GM12878 (cell line): Measurements from ENCODE around the gene SDCCAG8. TPM values are rescaled to one million over a fixed set of nuclear protein-coding genes. Genes with fewer than 3 reads are reported as not detected.

Experiments
- ATAC-seq: fragments of 200-7000 bp; cut with Tn5 transposase; 3 replicates; pipeline ENCODE4 v1.9.1; 2020; ENCODE audit warnings: mild to moderate bottlenecking, moderate library complexity
- BruUV-seq: library from RNA; stranded (reverse); fragments of 400-500 nt; replicated peaks from 2 replicates; lab custom pipeline; 2021; lab: Mats Ljungman, UMichigan
- CTCF ChIA-PET: fragments of 300-600 bp; sonication (Branson Sonifier 250); formaldehyde crosslinking; extraction: SDS; loops from one replicate; lab custom pipeline; 2021; ENCODE audit warnings: inconsistent platforms; lab: Yijun Ruan, JAX
- POLR2A ChIA-PET: fragments of 350-600 bp; formaldehyde crosslinking; extraction: SDS; loops from one replicate; lab custom pipeline; 2021; ENCODE audit warnings: inconsistent platforms; lab: Charles Lee
- RAD21 ChIA-PET: fragments of 300-600 bp; sonication (Branson Sonifier 250); formaldehyde crosslinking; loops from one replicate; lab custom pipeline; 2023; ENCODE audit warnings: antibody characterized with exemption; ENCODE audit not compliant: unreplicated experiment; lab: Charles Lee
- SMC1A ChIA-PET: fragments of 300-600 bp; sonication (Branson Sonifier 250); formaldehyde crosslinking; loops from one replicate; lab custom pipeline; 2023; ENCODE audit not compliant: unreplicated experiment, uncharacterized antibody; lab: Charles Lee
- DNase-seq: peaks from one replicate; pipeline ENCODE4 v3.0.0-alpha.2; 2011; ENCODE audit warnings: low read depth, low spot score
- FAIRE-seq: peaks from 3 replicates; lab custom pipeline; 2011; peaks lifted over from hg19 to GRCh38; lab: Jason Lieb, UNC
- H2AFZ ChIP-seq: 2 replicates; pipeline ENCODE4 v1.6.0; 2011; ENCODE audit warnings: low read depth, low read length, control low read depth; ENCODE audit not compliant: control insufficient read depth
- H3K27ac ChIP-seq: 2 replicates; pipeline ENCODE4 v1.5.1; 2011; ENCODE audit warnings: control low read depth; ENCODE audit not compliant: control insufficient read depth, insufficient read depth
- H3K27me3 ChIP-seq, 2 experiments: replicated peaks in 1 of 2; 2 replicates each; pipeline versions ENCODE4 v1.6.0 to v1.6.1; 2011; ENCODE audit warnings: low read length in 1 of 2; ENCODE audit not compliant: control insufficient read depth in 2 of 2, insufficient read depth in 2 of 2
- H3K36me3 ChIP-seq, 2 experiments: 2 replicates each; pipeline ENCODE4 v1.5.1; 2011; ENCODE audit warnings: low read length in 1 of 2; ENCODE audit not compliant: control insufficient read depth in 2 of 2, insufficient read depth in 2 of 2
- H3K4me1 ChIP-seq: 2 replicates; pipeline ENCODE4 v1.6.1; 2011; ENCODE audit warnings: mild to moderate bottlenecking, low read length, moderate library complexity, mixed read lengths; ENCODE audit not compliant: control insufficient read depth, insufficient read depth
- H3K4me2 ChIP-seq: 2 replicates; pipeline ENCODE4 v1.6.0; 2011; ENCODE audit warnings: control low read depth; ENCODE audit not compliant: control insufficient read depth, insufficient read depth
- H3K4me3 ChIP-seq: fragments of 200-600 bp; sonication (generic); 2 replicates; pipeline ENCODE4 v1.5.1; 2016
- H3K79me2 ChIP-seq: 2 replicates; pipeline ENCODE4 v1.6.0; 2011; ENCODE audit warnings: low read length; ENCODE audit not compliant: control insufficient read depth, insufficient read depth
- H3K9ac ChIP-seq: 2 replicates; pipeline ENCODE4 v1.8.0; 2011; ENCODE audit warnings: low read length, control low read depth, mixed read lengths; ENCODE audit not compliant: control insufficient read depth, insufficient read depth
- H3K9me3 ChIP-seq: replicated peaks from 3 replicates; pipeline ENCODE4 v1.5.1; 2011; ENCODE audit warnings: mild to moderate bottlenecking, low read length; ENCODE audit not compliant: control insufficient read depth, insufficient read depth
- H4K20me1 ChIP-seq: 2 replicates; pipeline ENCODE4 v1.6.0; 2011; ENCODE audit not compliant: control insufficient read depth, insufficient read depth
- BRCA1 ChIP-seq: IDR thresholded peaks from 2 replicates; pipeline ENCODE4 v1.6.1; 2011; ENCODE audit warnings: low read depth, low read length, improper control_type of control experiment
- NRF1 ChIP-seq: conservative IDR thresholded peaks from 2 replicates; pipeline ENCODE4 v1.6.1; 2011; ENCODE audit warnings: mild to moderate bottlenecking, low read depth, low read length, improper control_type of control experiment
- RAD51 ChIP-seq: fragments of 450-650 bp; IDR thresholded peaks from 2 replicates; pipeline ENCODE4 v1.6.1; 2016; ENCODE audit warnings: moderate library complexity, mild to moderate bottlenecking, inconsistent platforms
- SRF ChIP-seq, 2 experiments: IDR thresholded peaks; 2 replicates each; pipeline ENCODE4 v1.6.1; 2011; ENCODE audit warnings: low read depth in 2 of 2, low read length in 2 of 2, mild to moderate bottlenecking in 1 of 2, moderate library complexity in 1 of 2
- SUZ12 ChIP-seq: fragments of 200-600 bp; sonication (generic); IDR thresholded peaks from one replicate; pipeline ENCODE4 v1.6.1; 2018; ENCODE audit warnings: antibody characterized with exemption, mild to moderate bottlenecking; ENCODE audit not compliant: unreplicated experiment
- TCF7 ChIP-seq: IDR thresholded peaks from 2 replicates; pipeline ENCODE4 v1.6.1; 2014; ENCODE audit warnings: antibody characterized with exemption, borderline replicate concordance
- YY1 ChIP-seq: IDR thresholded peaks from 2 replicates; pipeline ENCODE4 v1.6.1; 2011; ENCODE audit warnings: low read depth, mild to moderate bottlenecking, low read length
- ZNF24 ChIP-seq: fragments of 450-650 bp; IDR thresholded peaks from 2 replicates; pipeline ENCODE4 v1.6.1; 2017; ENCODE audit warnings: antibody characterized with exemption, mild to moderate bottlenecking
- WGBS: methylation state at CpG from one replicate; pipeline ENCODE4 v1.1.6; 2016; ENCODE audit warnings: low lambda C conversion rate; ENCODE audit not compliant: insufficient replicate concordance, insufficient coverage; ENCODE audit errors: missing lambda C conversion rate; 5-methylcytosine and 5-hydroxymethylcytosine counted together
- in situ Hi-C: fragments of 300-500 bp; cut with MboI; formaldehyde crosslinking; loops from 9 replicates; pipeline ENCODE4 v1.14.3; 2018; ENCODE audit warnings: mixed read lengths
- intact Hi-C: fragments of 100-400 bp; cut with micrococcal nuclease; formaldehyde crosslinking; loops from one replicate; pipeline ENCODE4 v1.14.2; 2022; ENCODE audit not compliant: unreplicated experiment
- polyA plus RNA-seq, 11 experiments: library from polyadenylated mRNA; depleted of rRNA in 4 of 11; unstranded in 6 of 11; stranded (reverse) in 5 of 11; fragments of >200 nt; fragmentation: Nextera tagmentation in 4 of 11; fragmentation: Illumina TruSeq in 1 of 11; extraction: Ambion mirVana in 4 of 11; extraction: Trizol in 1 of 11; gene quantifications; 1 replicate in 1 of 11; 2 replicates in 10 of 11; pipeline versions ENCODE4 v1.2.1 to v1.2.3, GENCODE V29; 2011 to 2016; ENCODE audit warnings: inconsistent platforms in 2 of 11, missing spikeins in 2 of 11, low read depth in 1 of 11
- total RNA-seq, 4 experiments: library from RNA; depleted of rRNA in 3 of 4; stranded (reverse); fragments of >200 nt in 3 of 4; fragmentation: Illumina TruSeq in 1 of 4; extraction: Trizol in 1 of 4; gene quantifications; 2 replicates each; pipeline versions ENCODE4 v1.2.1 to v1.2.3, GENCODE V29; 2013 to 2021
- TF ChIP-seq, protein P1 (sequence below): IDR thresholded peaks from 2 replicates; pipeline ENCODE4 v1.6.1; 2011; ENCODE audit warnings: low read depth, low read length, improper control_type of control experiment, borderline replicate concordance

Gene SDCCAG8
- total and polyA plus RNA-seq, 10 of the 15 experiments (the other 5 are each of a cell fraction or from before 2014, with no cell fraction given): 15.0 to 25.6 (median 20.6) TPM

DNA sequence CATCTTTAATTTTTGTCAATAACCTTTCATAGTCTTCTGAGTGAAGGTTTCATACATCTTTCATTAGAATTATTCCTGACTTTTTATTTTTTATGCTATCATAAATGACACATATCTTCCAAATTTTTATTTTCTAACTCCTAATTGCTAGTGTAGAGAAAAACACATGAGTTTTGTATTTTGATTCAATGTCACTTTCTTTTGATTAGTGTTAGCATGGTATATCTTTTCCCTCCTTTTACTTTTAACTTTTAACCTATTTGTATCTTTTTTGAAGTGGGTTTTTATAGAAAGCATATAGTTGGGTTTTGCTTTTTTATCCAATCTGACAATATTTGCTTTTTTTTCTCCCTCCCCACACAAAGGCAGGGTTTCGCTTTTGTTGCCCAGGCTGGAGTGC is 43.2 kb downstream of the SDCCAG8 start:
- Histone ChIP-seq H4K20me1 (no peaks in the 10 kb centered on the region), H3K27ac (no peak overlapping the region), H3K36me3 (peaks cover 0 to 4% of the 10 kb centered on the region in 2 experiments; a peak in 2 of 4 replicates), H2AFZ (no peak overlapping the region), H3K4me3 (no peak overlapping the region), H3K4me1 (no peaks in the 10 kb centered on the region), H3K9ac (no peak overlapping the region), H3K9me3 (peaks cover 1% of the 10 kb centered on the region), H3K27me3 (no peaks in the 10 kb centered on the region), H3K4me2 (no peak overlapping the region), H3K79me2 (no peaks in the 10 kb centered on the region)
- WGBS: 82% methylated on average over 1 of the region's 1 CpG
- POLR2A ChIA-PET: no interaction called here
- no peak for DNase-seq
- intact Hi-C loops: no loop called here
- in situ Hi-C loops: no loop called here
- no peak for FAIRE-seq
- TF ChIP-seq, protein P1, sequence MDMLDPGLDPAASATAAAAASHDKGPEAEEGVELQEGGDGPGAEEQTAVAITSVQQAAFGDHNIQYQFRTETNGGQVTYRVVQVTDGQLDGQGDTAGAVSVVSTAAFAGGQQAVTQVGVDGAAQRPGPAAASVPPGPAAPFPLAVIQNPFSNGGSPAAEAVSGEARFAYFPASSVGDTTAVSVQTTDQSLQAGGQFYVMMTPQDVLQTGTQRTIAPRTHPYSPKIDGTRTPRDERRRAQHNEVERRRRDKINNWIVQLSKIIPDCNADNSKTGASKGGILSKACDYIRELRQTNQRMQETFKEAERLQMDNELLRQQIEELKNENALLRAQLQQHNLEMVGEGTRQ: no peak
- no peak for TF ChIP-seq ZNF24
- no peak for TF ChIP-seq SRF (IDR thresholded peaks at IDR 0.05; ENCODE audit: low read depth in 2 of 2, low read length in 2 of 2)
- TF ChIP-seq TCF7: no peak
- TF ChIP-seq NRF1: no peak
- no peak for TF ChIP-seq YY1
- TF ChIP-seq RAD51: no peak
- no peak for TF ChIP-seq BRCA1
- no peak for TF ChIP-seq SUZ12
- CTCF ChIA-PET: no interaction called here
- BruUV-seq: no TSS peak
- SMC1A ChIA-PET: no interaction called here
- no peak for ATAC-seq
- RAD21 ChIA-PET: no interaction called here
